IMR-90 (cell line): ENCODE results near the gene DPYD. TPM values are rescaled to one million over a fixed set of nuclear protein-coding genes. Genes with fewer than 3 reads are reported as not detected.

Experiments
- ATAC-seq: fragments of 200-7000 bp; cut with Tn5 transposase; 2 replicates; pipeline ENCODE4 v1.9.1; 2020; ENCODE audit warnings: low read depth, mild to moderate bottlenecking, moderate library complexity
- BruUV-seq: library from RNA; stranded (reverse); fragments of 400-500 nt; replicated peaks from 2 replicates; lab custom pipeline; 2021; lab: Mats Ljungman, UMichigan
- CTCF ChIA-PET: fragments of 300-600 bp; formaldehyde crosslinking; extraction: SDS; loops from one replicate; lab custom pipeline; 2021; ENCODE audit warnings: antibody characterized with exemption; lab: Yijun Ruan, JAX
- POLR2A ChIA-PET: fragments of 300-600 bp; sonication (Branson Sonifier 250); formaldehyde crosslinking; loops from one replicate; lab custom pipeline; 2022; ENCODE audit warnings: antibody characterized with exemption; ENCODE audit not compliant: unreplicated experiment; lab: Charles Lee
- DNase-seq: peaks from one replicate; pipeline ENCODE4 v3.0.0; 2013
- H2AFZ ChIP-seq: replicated peaks from 2 replicates; pipeline ENCODE3; 2013; ENCODE audit warnings: low read length, mild to moderate bottlenecking; ENCODE audit not compliant: poor library complexity
- H2AK5ac ChIP-seq: 2 replicates; pipeline ENCODE4 v1.6.1; 2013; ENCODE audit warnings: low read depth, low read length, inconsistent platforms
- H2AK9ac ChIP-seq: replicated peaks from 2 replicates; pipeline ENCODE3; 2013; ENCODE audit warnings: mild to moderate bottlenecking, low read depth, low read length, moderate library complexity; ENCODE audit not compliant: poor library complexity
- H2BK120ac ChIP-seq: 2 replicates; pipeline ENCODE4 v1.6.1; 2013; ENCODE audit warnings: low read depth, low read length, inconsistent platforms
- H2BK15ac ChIP-seq: 3 replicates; pipeline ENCODE4 v1.6.1; 2013; ENCODE audit warnings: low read depth, low read length, inconsistent platforms
- H2BK20ac ChIP-seq: 2 replicates; pipeline ENCODE4 v1.6.1; 2013; ENCODE audit warnings: low read depth, mild to moderate bottlenecking, inconsistent platforms, low read length, moderate library complexity
- H2BK5ac ChIP-seq: 2 replicates; pipeline ENCODE4 v1.6.1; 2013; ENCODE audit warnings: mild to moderate bottlenecking, low read depth, low read length, inconsistent platforms; ENCODE audit not compliant: poor library complexity, severe bottlenecking
- H3K14ac ChIP-seq: replicated peaks from 2 replicates; pipeline ENCODE4 v1.6.1; 2013; ENCODE audit warnings: low read depth, low read length, inconsistent platforms
- H3K18ac ChIP-seq: 2 replicates; pipeline ENCODE4 v1.6.1; 2013; ENCODE audit warnings: low read depth, low read length, control low read depth
- H3K23ac ChIP-seq: 2 replicates; pipeline ENCODE4 v1.6.1; 2013; ENCODE audit warnings: low read depth, low read length, inconsistent platforms
- H3K27ac ChIP-seq: 2 replicates; pipeline ENCODE4 v1.5.1; 2013; ENCODE audit warnings: mild to moderate bottlenecking, control low read depth, low read length; ENCODE audit not compliant: insufficient read depth
- H3K27me3 ChIP-seq: 2 replicates; pipeline ENCODE4 v1.6.1; 2013; ENCODE audit warnings: low read length; ENCODE audit not compliant: control insufficient read depth, insufficient read depth
- H3K36me3 ChIP-seq: 2 replicates; pipeline ENCODE4 v1.6.1; 2013; ENCODE audit warnings: low read length, mixed read lengths; ENCODE audit not compliant: control insufficient read depth, insufficient read depth
- H3K4ac ChIP-seq: 2 replicates; pipeline ENCODE4 v1.6.1; 2013; ENCODE audit warnings: low read depth, low read length, inconsistent platforms
- H3K4me1 ChIP-seq: 2 replicates; pipeline ENCODE4 v1.6.1; 2013; ENCODE audit warnings: low read length, mixed read lengths; ENCODE audit not compliant: control insufficient read depth, insufficient read depth
- H3K4me2 ChIP-seq: 2 replicates; pipeline ENCODE4 v1.6.1; 2013; ENCODE audit warnings: low read depth, mild to moderate bottlenecking, control low read depth, low read length, moderate library complexity
- H3K4me3 ChIP-seq: 2 replicates; pipeline ENCODE4 v1.5.1; 2013; ENCODE audit warnings: low read depth, mild to moderate bottlenecking, control low read depth, low read length, moderate library complexity; ENCODE audit not compliant: insufficient read depth
- H3K56ac ChIP-seq: 2 replicates; pipeline ENCODE4 v1.6.1; 2013; ENCODE audit warnings: low read length, inconsistent platforms; ENCODE audit not compliant: insufficient read depth; ENCODE audit errors: extremely low read depth
- H3K79me1 ChIP-seq, 2 experiments: 2 replicates each; pipeline ENCODE4 v1.6.1; 2013; ENCODE audit warnings: low read length in 2 of 2, inconsistent platforms in 1 of 2, low read depth in 1 of 2
- H3K9ac ChIP-seq: 2 replicates; pipeline ENCODE4 v1.6.1; 2013; ENCODE audit warnings: low read depth, low read length, control low read depth
- H3K9me1 ChIP-seq: 2 replicates; pipeline ENCODE4 v1.6.1; 2013; ENCODE audit warnings: low read length, inconsistent platforms; ENCODE audit not compliant: insufficient read depth
- H3K9me3 ChIP-seq: 2 replicates; pipeline ENCODE4 v1.6.1; 2013; ENCODE audit warnings: low read length; ENCODE audit not compliant: control insufficient read depth, insufficient read depth
- H4K20me1 ChIP-seq: 2 replicates; pipeline ENCODE4 v1.6.1; 2013; ENCODE audit warnings: low read length, inconsistent platforms; ENCODE audit not compliant: insufficient read depth
- H4K5ac ChIP-seq: 2 replicates; pipeline ENCODE4 v1.6.1; 2013; ENCODE audit warnings: mild to moderate bottlenecking, low read depth, low read length, control low read depth
- H4K8ac ChIP-seq, 2 experiments: 2 replicates each; pipeline ENCODE4 v1.6.1; 2013; ENCODE audit warnings: low read depth in 2 of 2, low read length in 2 of 2, control low read depth in 1 of 2, inconsistent platforms in 1 of 2
- H4K91ac ChIP-seq: 2 replicates; pipeline ENCODE4 v1.6.1; 2013; ENCODE audit warnings: low read depth, low read length, inconsistent platforms; ENCODE audit not compliant: insufficient read depth
- CTCF ChIP-seq: conservative IDR thresholded peaks from 2 replicates; pipeline ENCODE4 v1.5.1; 2012; ENCODE audit warnings: mild to moderate bottlenecking, low read depth, low read length, improper control_type of control experiment
- WGBS, 2 experiments: methylation state at CpG; one replicate each; pipeline versions ENCODE4 v1.1.5 to v1.1.7; 2013; ENCODE audit warnings: missing lambda C conversion rate in 2 of 2; ENCODE audit not compliant: insufficient read length in 1 of 2; ENCODE audit errors: extremely low coverage in 2 of 2; 5-methylcytosine and 5-hydroxymethylcytosine counted together
- dilution Hi-C: fragments of 300-500 bp; cut with HindIII; formaldehyde crosslinking; loops from one replicate; pipeline ENCODE4 v1.14.3; 2018; ENCODE audit warnings: low sequenced_read_pairs; ENCODE audit not compliant: unreplicated experiment
- in situ Hi-C: fragments of 300-500 bp; cut with MboI; formaldehyde crosslinking; loops from 3 replicates; pipeline ENCODE4 v1.14.3; 2019; ENCODE audit warnings: low sequenced_read_pairs, inconsistent platforms, mixed read lengths
- intact Hi-C: fragments of 100-400 bp; cut with micrococcal nuclease; formaldehyde crosslinking; loops from 2 replicates; pipeline ENCODE4 v1.10.0; 2022
- polyA plus RNA-seq, 3 experiments: library from polyadenylated mRNA; depleted of rRNA; stranded (reverse); fragments of >200 nt; gene quantifications; 2 replicates each; pipeline ENCODE4 v1.2.3, GENCODE V29; 2012; ENCODE audit warnings: low replicate concordance in 1 of 3
- total RNA-seq: library from RNA; depleted of rRNA; stranded (reverse); fragments of >200 nt; gene quantifications from 2 replicates; pipeline ENCODE4 v1.2.3, GENCODE V29; 2012

DPYD gene
- total and polyA plus RNA-seq, 2 of the 4 experiments (the other 2 are of a cell fraction) = 9.3 to 47.3 TPM

GRCh38 chr1:97923811-97924210, 3.0 kb upstream of the DPYD start:
- Histone ChIP-seq H3K9me1 (no peaks in the 10 kb centered on the region; the same call in 1 of the 2 replicates), H3K4me2 (no peak overlapping the region), H3K4ac (no peak overlapping the region), H2AK9ac (no peak overlapping the region), H2AK5ac (no peak overlapping the region), H4K91ac (no peak overlapping the region), H3K79me1 (peaks cover 4 to 11% of the 10 kb centered on the region in 2 experiments; a peak in 3 of 4 replicates), H2BK120ac (no peak overlapping the region), H2BK5ac (no peak overlapping the region), H2AFZ (no peak overlapping the region), H3K18ac (no peak overlapping the region), H3K9ac (no peak overlapping the region), H4K5ac (no peak overlapping the region), H3K23ac (no peak overlapping the region), H3K9me3 (no peaks in the 10 kb centered on the region), H3K56ac (no peak overlapping the region), H3K27ac (no peak overlapping the region), H3K4me3 (no peak overlapping the region), H3K4me1 (no peaks in the 10 kb centered on the region), H2BK15ac (no peak overlapping the region), H4K20me1 (no peaks in the 10 kb centered on the region; the same call in 1 of the 2 replicates), H3K27me3 (no peaks in the 10 kb centered on the region), H3K36me3 (no peaks in the 10 kb centered on the region), H2BK20ac (no peak overlapping the region), H4K8ac (no peak overlapping the region), H3K14ac (no peak overlapping the region)
- intact Hi-C loops = loop anchor here (5.0 kb wide), 2 partner anchors 73 to 543 kb away; no protein-coding TSS in a partner anchor
- WGBS, 2 experiments = no CpG with 5 or more reads among the region's 2 CpGs
- BruUV-seq = no TSS peak
- TF ChIP-seq CTCF = no peak
- ATAC-seq = no peak
- in situ Hi-C loops = no loop called here
- CTCF ChIA-PET = no interaction called here
- DNase-seq = no peak
- POLR2A ChIA-PET = no interaction called here
- dilution Hi-C loops = no loop called here
